NT2/D1 (cell line): ENCODE data around the gene PTPDC1.
"Not testable (repeated sequence)": the region's sequence is repeated elsewhere in the genome, so short reads cannot be mapped to it uniquely, and the experiment has no call there.

Experiments
- DNase-seq: peaks from one replicate; pipeline ENCODE4 v3.0.0-alpha.2; 2011; ENCODE audit warnings: low read depth, low spot score
- H3K27me3 ChIP-seq: 2 replicates; pipeline ENCODE4 v1.6.0; 2011; ENCODE audit warnings: mild to moderate bottlenecking; ENCODE audit not compliant: insufficient read length, insufficient read depth
- H3K36me3 ChIP-seq: 2 replicates; pipeline ENCODE4 v1.6.1; 2011; ENCODE audit warnings: mild to moderate bottlenecking, low read length, mixed read lengths; ENCODE audit not compliant: insufficient read depth, insufficient read length
- H3K4me1 ChIP-seq: 2 replicates; pipeline ENCODE4 v1.5.1; 2011; ENCODE audit not compliant: insufficient read depth, insufficient read length
- H3K4me3 ChIP-seq: 2 replicates; pipeline ENCODE4 v1.5.1; 2011; ENCODE audit warnings: low read depth; ENCODE audit not compliant: insufficient read length
- H3K9ac ChIP-seq: 2 replicates; pipeline ENCODE4 v1.6.0; 2011; ENCODE audit warnings: low read depth; ENCODE audit not compliant: insufficient read length
- H3K9me3 ChIP-seq: 2 replicates; pipeline ENCODE4 v1.5.1; 2011; ENCODE audit warnings: mild to moderate bottlenecking, low read length; ENCODE audit not compliant: insufficient read depth
- SUZ12 ChIP-seq: IDR thresholded peaks from 2 replicates; pipeline ENCODE4 v1.6.1; 2011; ENCODE audit not compliant: insufficient read length, insufficient read depth; ENCODE audit errors: extremely low read depth
- YY1 ChIP-seq: IDR thresholded peaks from 2 replicates; pipeline ENCODE4 v1.6.1; 2011; ENCODE audit not compliant: insufficient read length, insufficient read depth
- ZNF274 ChIP-seq: IDR thresholded peaks from 2 replicates; pipeline ENCODE4 v1.6.1; 2011; ENCODE audit warnings: mild to moderate bottlenecking, low read depth, low read length

The PTPDC1 gene

DNA sequence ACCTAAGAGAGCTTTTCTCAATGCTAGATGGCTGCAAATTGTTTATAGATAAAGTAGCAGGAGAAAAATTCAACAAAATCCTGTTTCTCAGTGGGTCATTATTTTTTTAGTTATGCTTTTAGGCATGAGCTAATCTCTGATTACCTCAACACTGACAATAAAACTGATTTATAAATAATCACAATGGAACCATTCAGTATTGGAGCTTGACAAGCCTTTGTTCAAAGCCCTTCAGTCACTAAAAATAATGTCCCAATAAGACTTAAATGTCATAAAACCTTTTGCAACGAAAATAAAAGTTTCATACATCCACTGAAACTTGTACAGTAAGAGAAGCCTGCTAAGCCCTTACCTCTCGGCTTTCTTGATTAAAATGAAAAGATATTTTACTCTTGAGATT, 27.2 kb downstream of the PTPDC1 start:
- Histone ChIP-seq H3K9ac (no peak overlapping the region), H3K4me1 (no peaks in the 10 kb centered on the region), H3K4me3 (no peak overlapping the region), H3K36me3 (peaks cover 6% of the 10 kb centered on the region), H3K9me3 (peaks cover 9% of the 10 kb centered on the region; the same call in 1 of the 2 replicates), H3K27me3 (no peaks in the 10 kb centered on the region)
- no peak for TF ChIP-seq SUZ12
- no peak for TF ChIP-seq YY1
- no peak for TF ChIP-seq ZNF274
- DNase-seq: no peak

DNA sequence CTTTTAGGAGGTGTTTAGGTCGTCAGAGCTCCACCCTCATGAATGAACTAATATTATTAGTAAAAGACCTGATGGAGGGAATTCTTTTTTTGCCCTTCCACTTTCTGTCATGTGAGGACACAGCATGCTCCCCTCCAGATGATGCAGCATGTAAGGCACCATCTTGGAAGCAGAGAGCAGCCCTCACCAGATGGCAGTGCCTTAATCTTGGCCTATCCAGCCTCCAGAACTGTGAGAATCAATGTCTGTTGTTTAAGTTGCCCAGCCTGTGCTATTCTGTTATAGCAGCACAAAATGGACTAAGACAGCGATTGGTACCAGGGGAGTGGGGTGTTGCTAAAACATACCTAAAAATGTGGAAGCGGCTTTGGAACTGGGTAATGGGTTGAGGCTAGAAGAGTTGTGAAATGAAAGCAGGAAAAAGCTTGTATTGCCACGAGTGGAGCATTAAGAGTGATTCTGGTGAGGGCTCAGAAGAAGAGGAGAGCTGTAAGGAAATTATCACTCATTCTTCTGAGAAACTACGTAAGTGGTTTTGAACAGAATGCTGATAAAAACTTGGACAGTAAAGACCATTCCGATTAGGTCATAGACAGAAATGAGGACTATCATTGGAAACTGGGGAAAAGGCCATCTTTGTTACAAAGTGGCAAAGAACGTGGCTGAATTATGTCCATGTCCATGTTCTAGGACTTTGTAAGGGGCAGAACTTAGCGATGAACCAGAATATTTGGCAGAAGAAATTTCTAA, 28.6 kb downstream of the PTPDC1 start:
- no peak for DNase-seq
- Histone ChIP-seq H3K36me3 (peaks cover 3% of the 10 kb centered on the region), H3K27me3 (no peaks in the 10 kb centered on the region), H3K9me3 (peaks cover 9% of the 10 kb centered on the region; the same call in 1 of the 2 replicates), H3K9ac (no peak overlapping the region), H3K4me3 (no peak overlapping the region), H3K4me1 (no peaks in the 10 kb centered on the region)
- TF ChIP-seq ZNF274 (no peak), YY1 (no peak), SUZ12 (no peak)

DNA sequence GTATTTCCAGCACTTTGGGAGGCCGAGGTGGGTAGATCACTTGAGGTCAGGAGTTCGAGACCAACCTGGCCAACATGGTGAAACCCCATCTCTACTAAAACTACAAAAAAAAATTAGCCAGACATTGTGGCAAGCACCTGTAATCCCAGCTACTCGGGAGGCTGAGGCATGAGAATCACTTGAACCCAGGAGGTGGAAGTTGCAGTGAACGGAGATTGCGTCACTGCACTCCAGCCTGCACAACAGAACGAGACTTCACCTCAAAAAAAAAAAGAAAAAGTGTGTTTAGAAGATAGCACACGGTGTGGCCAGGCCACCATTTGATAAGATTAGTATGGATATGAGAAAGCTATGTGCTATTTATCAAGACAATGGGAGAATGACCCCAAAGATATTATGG, 35.8 kb downstream of the PTPDC1 start:
- DNase-seq, H3K36me3 ChIP-seq, H3K27me3 ChIP-seq, H3K4me1 ChIP-seq, H3K4me3 ChIP-seq, H3K9ac ChIP-seq: not testable (repeated sequence)
- peaks cover 21% of the 10 kb centered on the region; the same call in 1 of the 2 replicates for H3K9me3 ChIP-seq

DNA sequence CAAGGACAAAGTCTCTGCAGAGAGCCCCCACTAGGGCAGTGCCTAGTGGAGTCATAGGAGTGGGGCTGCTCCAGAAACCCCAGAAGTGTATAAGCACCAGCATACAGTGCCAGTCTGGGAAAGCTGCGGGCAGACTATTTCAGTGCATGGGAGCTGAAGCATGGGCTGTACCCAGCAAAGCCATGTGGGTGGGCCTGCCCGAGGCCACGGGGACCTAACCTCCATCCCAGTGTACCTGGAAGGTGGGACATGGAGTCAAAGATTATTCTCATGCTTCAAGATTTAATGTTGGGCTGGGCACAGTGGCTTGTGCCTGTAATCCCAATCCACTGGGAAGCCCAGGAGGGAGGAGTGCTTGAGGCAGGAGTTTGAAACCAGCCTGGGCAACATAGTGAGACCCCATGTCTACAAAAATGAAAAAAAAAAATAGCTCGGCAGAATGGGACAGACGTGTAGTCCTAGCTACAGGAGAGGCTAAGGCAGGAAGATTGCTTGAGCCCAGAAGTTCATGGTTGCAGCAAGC, 36.7 kb downstream of the PTPDC1 start:
- Histone ChIP-seq H3K27me3 (no peaks in the 10 kb centered on the region), H3K36me3 (no peaks in the 10 kb centered on the region), H3K9me3 (peaks cover 21% of the 10 kb centered on the region; the same call in 1 of the 2 replicates), H3K4me3 (no peak overlapping the region), H3K9ac (no peak overlapping the region), H3K4me1 (no peaks in the 10 kb centered on the region)
- DNase-seq: no peak
- TF ChIP-seq YY1: no peak
- TF ChIP-seq SUZ12: no peak
- no peak for TF ChIP-seq ZNF274

DNA sequence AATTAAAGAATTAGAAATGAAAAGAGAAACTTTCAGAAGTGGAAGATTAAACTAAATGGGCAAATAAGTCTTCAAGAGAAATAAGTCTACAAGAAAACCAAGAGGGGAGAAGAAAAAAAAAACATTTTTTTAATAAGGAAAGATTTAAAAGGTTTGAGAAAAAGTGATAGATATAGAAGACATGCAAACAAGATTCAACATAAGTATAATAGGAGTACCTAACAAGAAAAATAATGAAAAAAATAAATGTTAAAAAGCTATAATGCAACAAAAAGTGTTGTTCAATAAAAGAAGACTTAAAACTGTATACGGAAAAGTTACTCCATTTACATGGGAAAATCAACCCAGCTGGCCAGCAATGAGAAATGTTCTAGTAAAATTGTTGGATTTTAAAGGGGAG, 42.6 kb downstream of the PTPDC1 start:
- Histone ChIP-seq H3K4me1 (no peaks in the 10 kb centered on the region), H3K9me3 (peaks cover 42% of the 10 kb centered on the region), H3K36me3 (no peaks in the 10 kb centered on the region), H3K9ac (no peak overlapping the region), H3K27me3 (no peaks in the 10 kb centered on the region), H3K4me3 (no peak overlapping the region)
- TF ChIP-seq YY1 (no peak), ZNF274 (no peak), SUZ12 (no peak)
- no peak for DNase-seq

DNA sequence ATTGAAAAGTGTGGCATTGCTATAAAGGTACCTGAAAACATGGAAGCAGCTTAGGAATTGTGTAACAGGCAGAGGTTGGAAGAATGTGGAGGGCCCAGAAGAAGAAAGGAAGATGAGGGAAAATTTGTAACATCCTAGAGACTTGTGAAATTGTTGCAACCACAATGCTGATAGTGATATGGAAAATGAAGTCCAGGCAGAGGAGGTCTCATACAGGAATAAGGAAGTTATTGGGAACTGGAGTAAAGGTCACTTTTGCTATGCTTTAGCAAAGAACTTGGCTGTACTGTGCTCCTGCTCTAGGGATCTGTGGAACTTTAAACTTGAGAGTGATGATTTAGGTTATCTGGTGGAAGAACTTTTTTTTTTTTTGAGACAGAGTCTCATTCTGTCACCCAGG, 43.5 kb downstream of the PTPDC1 start:
- Histone ChIP-seq H3K36me3 (no peaks in the 10 kb centered on the region), H3K27me3 (no peaks in the 10 kb centered on the region), H3K9ac (no peak overlapping the region), H3K4me3 (no peak overlapping the region), H3K4me1 (no peaks in the 10 kb centered on the region), H3K9me3 (peaks cover 42% of the 10 kb centered on the region)
- TF ChIP-seq ZNF274 (no peak), YY1 (no peak), SUZ12 (no peak)
- DNase-seq: no peak

DNA sequence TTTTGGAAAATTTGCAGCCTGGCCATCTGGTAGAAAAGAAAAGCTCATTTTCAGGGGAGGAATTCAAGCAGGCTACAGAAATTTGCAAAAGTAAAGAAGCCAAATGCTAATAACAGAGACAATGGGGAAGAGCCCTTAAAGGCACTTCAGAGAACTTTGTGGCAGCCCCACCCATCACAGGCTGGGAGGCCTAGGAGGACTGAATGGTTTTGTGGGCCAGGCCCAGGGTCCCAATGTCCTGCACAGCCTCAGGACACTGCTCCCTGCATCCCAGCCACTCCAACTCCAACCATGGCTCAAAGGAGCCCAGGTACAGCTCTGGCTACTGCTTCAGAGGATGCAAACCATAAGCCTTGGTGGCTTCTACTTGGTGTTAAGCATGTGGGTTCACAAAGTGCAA, 44.3 kb downstream of the PTPDC1 start:
- Histone ChIP-seq H3K9ac (no peak overlapping the region), H3K36me3 (no peaks in the 10 kb centered on the region), H3K4me1 (no peaks in the 10 kb centered on the region), H3K4me3 (no peak overlapping the region), H3K27me3 (no peaks in the 10 kb centered on the region), H3K9me3 (peaks cover 42% of the 10 kb centered on the region)
- TF ChIP-seq SUZ12 (no peak), ZNF274 (no peak), YY1 (no peak)
- no peak for DNase-seq
